ENCODE results near the gene SARDH. TPM values are rescaled to one million over a fixed set of nuclear protein-coding genes. Genes with fewer than 3 reads are reported as not detected.

SARDH gene
- total and polyA plus RNA-seq, 2 donors (not counting 1 experiment from before 2014, with no cell fraction given): 0.03 to 0.07 TPM

GRCh38 chr9:133656211-133657119, 81.7 kb downstream of the SARDH start:
- ChIA-PET CTCF (no interaction called here), POLR2A (no interaction called here)
- TF ChIP-seq EZH2 (IDR thresholded peaks at IDR 0.05; ENCODE audit: borderline replicate concordance, insufficient read depth, low read depth, low read length, poor library complexity, severe bottlenecking): no peak
- TF ChIP-seq CTCF (IDR thresholded peaks at IDR 0.05): no peak
- Histone ChIP-seq H2AFZ (ENCODE audit: insufficient read depth, low read depth, low read length, poor library complexity, severe bottlenecking) (no peak overlapping the region), H3K4me1 (ENCODE audit: control insufficient read depth in 2 of 2, insufficient read depth in 2 of 2, low read length in 2 of 2) (no peaks in the 10 kb centered on the region), H4K20me1 (ENCODE audit: control insufficient read depth, insufficient read depth, low read length, poor library complexity, severe bottlenecking) (no peaks in the 10 kb centered on the region), H3K9me3 (ENCODE audit: control extremely low read depth in 1 of 3, control insufficient read depth in 2 of 3, insufficient read depth in 1 of 3, low read length in 2 of 3) (no peaks in the 10 kb centered on the region), H3K27me3 (replicated peaks in 1 of 4; ENCODE audit: control extremely low read depth in 1 of 4, control insufficient read depth in 3 of 4, insufficient read depth in 4 of 4, low read length in 3 of 4) (peaks cover 0 to 58% (median 8%) of the 10 kb centered on the region in 4 experiments), H3K4me2 (replicated peaks; ENCODE audit: low read depth, low read length, poor library complexity, severe bottlenecking) (no peak overlapping the region), H3K79me2 (ENCODE audit: control insufficient read depth, insufficient read depth, low read length) (no peaks in the 10 kb centered on the region), H3K27ac (ENCODE audit: low read length in 2 of 2) (no peak overlapping the region), H3K4me3 (ENCODE audit: control extremely low read depth in 1 of 5, extremely low read depth in 1 of 5, insufficient read depth in 1 of 5, low read depth in 2 of 5, low read length in 4 of 5) (no peak overlapping the region), H3K9ac (ENCODE audit: low read length) (no peak overlapping the region), H3K36me3 (replicated peaks in 1 of 2; ENCODE audit: control extremely low read depth in 1 of 2, control insufficient read depth in 1 of 2, extremely low read depth in 1 of 2, insufficient read depth in 2 of 2, low read length in 1 of 2) (no peaks in the 10 kb centered on the region)
- DNase-seq: no peak
- Mint-ChIP-seq H3K9me3 (ENCODE audit: insufficient read depth) (no peaks in the 10 kb centered on the region), H3K4me3 (no peak overlapping the region), H3K27ac (no peak overlapping the region), H3K27me3 (peaks cover 60% of the 10 kb centered on the region), H3K4me1 (peaks cover 3% of the 10 kb centered on the region)
- whole genome bisulfite sequencing (ENCODE audit: insufficient coverage): 68% methylated on average over 33 of the region's 36 CpGs
- intact Hi-C loops (cut with micrococcal nuclease): no loop called here
- no peak for ATAC-seq (ENCODE audit: low read depth)

GRCh38 chr9:133655701-133656100, 82.5 kb downstream of the SARDH start:
- peaks cover 60% of the 10 kb centered on the region for H3K27me3 Mint-ChIP-seq
- POLR2A ChIA-PET: no interaction called here

More at GRCh38 chr9:133655701-133656100, 82.5 kb downstream of the SARDH start:
- no peaks in the 10 kb centered on the region for H3K9me3 ChIP-seq (ENCODE audit: control extremely low read depth in 1 of 3, control insufficient read depth in 2 of 3, insufficient read depth in 1 of 3, low read length in 2 of 3)
- H3K4me3 ChIP-seq (ENCODE audit: control extremely low read depth in 1 of 5, extremely low read depth in 1 of 5, insufficient read depth in 1 of 5, low read depth in 2 of 5, low read length in 4 of 5): no peak overlapping the region
- H3K36me3 ChIP-seq (replicated peaks in 1 of 2; ENCODE audit: control extremely low read depth in 1 of 2, control insufficient read depth in 1 of 2, extremely low read depth in 1 of 2, insufficient read depth in 2 of 2, low read length in 1 of 2): no peaks in the 10 kb centered on the region
- no peaks in the 10 kb centered on the region for H3K4me1 ChIP-seq (ENCODE audit: control insufficient read depth in 2 of 2, insufficient read depth in 2 of 2, low read length in 2 of 2)
- H2AFZ ChIP-seq (ENCODE audit: insufficient read depth, low read depth, low read length, poor library complexity, severe bottlenecking): no peak overlapping the region
- no peaks in the 10 kb centered on the region for H4K20me1 ChIP-seq (ENCODE audit: control insufficient read depth, insufficient read depth, low read length, poor library complexity, severe bottlenecking)
- TF ChIP-seq CTCF (IDR thresholded peaks at IDR 0.05) (no peak), EZH2 (IDR thresholded peaks at IDR 0.05; ENCODE audit: borderline replicate concordance, insufficient read depth, low read depth, low read length, poor library complexity, severe bottlenecking) (no peak)
- no peak overlapping the region for H3K27ac Mint-ChIP-seq
- WGBS (ENCODE audit: insufficient coverage): 74% methylated on average over 14 of the region's 14 CpGs
- H3K27ac ChIP-seq (ENCODE audit: low read length in 2 of 2): no peak overlapping the region
- no peak overlapping the region for H3K4me3 Mint-ChIP-seq
- H3K4me2 ChIP-seq (replicated peaks; ENCODE audit: low read depth, low read length, poor library complexity, severe bottlenecking): no peak overlapping the region
- intact Hi-C loops (cut with micrococcal nuclease): no loop called here
- H3K79me2 ChIP-seq (ENCODE audit: control insufficient read depth, insufficient read depth, low read length): no peaks in the 10 kb centered on the region
- no peak overlapping the region for H3K9ac ChIP-seq (ENCODE audit: low read length)
- DNase-seq: no peak
- CTCF ChIA-PET: interaction anchor here (0.8 kb wide), 1 partner anchor 339 kb away, joined by 3 read pairs; no protein-coding TSS in a partner anchor
- peaks cover 0 to 60% (median 8%) of the 10 kb centered on the region in 4 experiments for H3K27me3 ChIP-seq (replicated peaks in 1 of 4; ENCODE audit: control extremely low read depth in 1 of 4, control insufficient read depth in 3 of 4, insufficient read depth in 4 of 4, low read length in 3 of 4)
- H3K9me3 Mint-ChIP-seq (ENCODE audit: insufficient read depth): no peaks in the 10 kb centered on the region
- no peak for ATAC-seq (ENCODE audit: low read depth)
- peaks cover 3% of the 10 kb centered on the region for H3K4me1 Mint-ChIP-seq
